ENCODE measurements around the gene PARD6A.

GRCh38 chr16:67709050-67709449 lies 48.3 kb downstream of the PARD6A start:
- no peak for TF ChIP-seq CTCF (IDR thresholded peaks at IDR 0.05; ENCODE audit: insufficient read depth, low read length)
- no peak for TF ChIP-seq POLR2AphosphoS5 (IDR thresholded peaks at IDR 0.05; ENCODE audit: low read depth)
- no peak for TF ChIP-seq GABPA (IDR thresholded peaks at IDR 0.05; ENCODE audit: low read depth)
- TF ChIP-seq REST (IDR thresholded peaks at IDR 0.05; ENCODE audit: insufficient replicate concordance, low read depth) = no peak
- TF ChIP-seq SPI1 (IDR thresholded peaks at IDR 0.05; ENCODE audit: borderline replicate concordance, low read depth) = no peak

Measured in HL-60 (cell line).